GM10266 (cell line): ENCODE measurements around the gene SLC1A3.

Experiments
- DNase-seq: peaks from one replicate; pipeline ENCODE4 v3.0.0; 2012; ENCODE audit errors: extremely low spot score
- TF ChIP-seq, protein P1 (sequence below): IDR thresholded peaks from 2 replicates; pipeline ENCODE4 v1.5.1; 2012; ENCODE audit warnings: mild to moderate bottlenecking, low read depth; ENCODE audit not compliant: control insufficient read depth, insufficient read depth; ENCODE audit errors: missing control alignments

The SLC1A3 gene

DNA sequence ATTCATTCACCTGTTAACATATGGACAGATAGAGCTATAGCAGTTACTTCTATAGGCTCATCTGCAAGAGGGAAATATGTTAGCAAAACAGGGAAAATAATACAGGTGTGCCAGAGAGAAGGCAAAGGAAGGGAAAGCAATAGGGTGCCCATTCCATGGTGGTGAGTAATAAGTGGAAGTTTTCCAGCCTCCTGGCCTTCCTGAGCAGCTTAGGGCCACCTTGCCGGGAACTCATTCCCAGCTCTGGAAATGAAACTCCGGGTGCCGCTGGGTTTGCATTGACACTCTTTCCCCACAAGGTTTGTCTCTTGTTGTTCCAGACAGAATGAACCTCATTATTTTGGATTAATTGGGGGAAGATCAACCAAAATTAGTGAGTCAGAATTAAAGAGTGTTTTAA is 58.4 kb downstream of the SLC1A3 start:
- TF ChIP-seq, protein P1, sequence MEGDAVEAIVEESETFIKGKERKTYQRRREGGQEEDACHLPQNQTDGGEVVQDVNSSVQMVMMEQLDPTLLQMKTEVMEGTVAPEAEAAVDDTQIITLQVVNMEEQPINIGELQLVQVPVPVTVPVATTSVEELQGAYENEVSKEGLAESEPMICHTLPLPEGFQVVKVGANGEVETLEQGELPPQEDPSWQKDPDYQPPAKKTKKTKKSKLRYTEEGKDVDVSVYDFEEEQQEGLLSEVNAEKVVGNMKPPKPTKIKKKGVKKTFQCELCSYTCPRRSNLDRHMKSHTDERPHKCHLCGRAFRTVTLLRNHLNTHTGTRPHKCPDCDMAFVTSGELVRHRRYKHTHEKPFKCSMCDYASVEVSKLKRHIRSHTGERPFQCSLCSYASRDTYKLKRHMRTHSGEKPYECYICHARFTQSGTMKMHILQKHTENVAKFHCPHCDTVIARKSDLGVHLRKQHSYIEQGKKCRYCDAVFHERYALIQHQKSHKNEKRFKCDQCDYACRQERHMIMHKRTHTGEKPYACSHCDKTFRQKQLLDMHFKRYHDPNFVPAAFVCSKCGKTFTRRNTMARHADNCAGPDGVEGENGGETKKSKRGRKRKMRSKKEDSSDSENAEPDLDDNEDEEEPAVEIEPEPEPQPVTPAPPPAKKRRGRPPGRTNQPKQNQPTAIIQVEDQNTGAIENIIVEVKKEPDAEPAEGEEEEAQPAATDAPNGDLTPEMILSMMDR, result no peak
- DNase-seq, result no peak

DNA sequence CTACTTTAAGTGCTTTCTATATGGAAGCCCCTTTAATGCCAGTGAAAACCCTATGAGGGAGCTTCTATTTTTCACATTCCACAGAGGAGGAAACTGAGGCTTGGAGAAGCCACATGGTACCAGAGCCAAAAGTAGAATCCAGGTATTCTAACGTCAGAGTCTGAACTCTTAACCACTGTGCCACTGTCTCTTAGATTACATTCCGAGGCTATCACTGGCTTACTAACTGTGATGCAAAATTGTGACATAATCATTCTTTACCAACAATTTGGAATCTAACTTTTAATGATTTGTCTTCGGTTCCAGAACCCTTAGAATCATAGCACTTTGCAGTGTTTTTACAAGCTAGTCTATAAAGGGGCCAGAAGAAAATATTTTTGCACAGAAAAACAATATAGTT is 59.2 kb downstream of the SLC1A3 start:
- no peak for DNase-seq
- TF ChIP-seq, protein P1, result no peak

DNA sequence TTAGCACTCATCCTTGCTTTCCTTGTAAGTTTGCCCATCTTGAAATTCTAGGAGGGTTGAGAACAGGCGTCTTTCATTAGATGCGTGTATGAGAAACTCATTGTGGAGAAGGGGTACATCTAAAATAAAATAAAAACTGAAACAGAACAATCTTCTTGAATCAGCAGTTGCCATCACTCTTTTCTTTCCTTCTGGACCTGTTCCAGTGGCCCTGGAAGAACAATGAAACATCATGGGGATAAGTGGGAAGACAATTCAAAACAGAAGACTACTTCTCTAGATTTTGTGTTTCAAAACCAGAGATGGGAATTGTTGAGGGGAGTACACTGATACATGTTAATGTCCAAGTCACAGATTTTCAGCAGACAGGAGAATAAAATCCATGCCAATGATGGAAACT is 59.9 kb downstream of the SLC1A3 start:
- TF ChIP-seq, protein P1, result no peak
- no peak for DNase-seq

DNA sequence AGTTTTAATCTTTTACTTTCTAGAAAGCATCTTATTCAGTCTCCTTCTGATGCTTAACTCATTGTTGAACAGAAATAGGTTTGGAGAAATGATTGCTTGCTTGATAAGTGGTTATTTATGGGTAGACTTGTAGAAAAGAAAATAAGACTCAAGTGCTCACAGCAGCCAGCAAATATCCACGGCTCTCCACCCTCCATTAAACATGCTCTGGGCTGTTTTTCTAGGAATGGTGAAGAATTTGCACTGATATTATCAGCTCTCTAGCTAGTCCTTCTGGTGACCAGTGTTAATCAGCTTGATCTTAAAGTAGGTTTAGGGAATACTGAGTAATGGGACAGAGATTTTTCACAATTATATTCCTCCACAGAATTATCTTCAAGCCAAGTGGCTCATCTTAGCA is 60.6 kb downstream of the SLC1A3 start:
- DNase-seq, result no peak

DNA sequence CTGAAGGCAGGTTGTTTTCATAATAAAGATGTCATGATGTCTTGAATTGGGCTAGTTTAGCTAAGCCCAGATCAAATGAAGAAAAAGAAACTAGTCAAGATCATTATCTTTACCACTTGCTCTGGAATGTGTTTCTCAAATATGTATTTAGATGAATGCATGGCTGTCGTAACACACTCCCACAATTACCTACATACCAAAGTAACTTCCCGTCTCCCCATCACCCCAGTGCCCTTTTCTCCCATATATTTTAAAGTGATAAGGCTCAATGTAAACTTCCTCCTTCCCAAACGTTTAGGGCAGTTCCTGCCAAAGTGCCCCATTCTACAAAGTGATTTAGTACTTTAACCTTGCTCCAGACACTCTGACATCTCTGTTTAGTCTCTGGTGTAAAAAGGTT is 61.4 kb downstream of the SLC1A3 start:
- TF ChIP-seq, protein P1, result no peak
- DNase-seq, result no peak

More for the DNA sequence above, 60.6 kb downstream of the SLC1A3 start:
- TF ChIP-seq, protein P1, result no peak

DNA sequence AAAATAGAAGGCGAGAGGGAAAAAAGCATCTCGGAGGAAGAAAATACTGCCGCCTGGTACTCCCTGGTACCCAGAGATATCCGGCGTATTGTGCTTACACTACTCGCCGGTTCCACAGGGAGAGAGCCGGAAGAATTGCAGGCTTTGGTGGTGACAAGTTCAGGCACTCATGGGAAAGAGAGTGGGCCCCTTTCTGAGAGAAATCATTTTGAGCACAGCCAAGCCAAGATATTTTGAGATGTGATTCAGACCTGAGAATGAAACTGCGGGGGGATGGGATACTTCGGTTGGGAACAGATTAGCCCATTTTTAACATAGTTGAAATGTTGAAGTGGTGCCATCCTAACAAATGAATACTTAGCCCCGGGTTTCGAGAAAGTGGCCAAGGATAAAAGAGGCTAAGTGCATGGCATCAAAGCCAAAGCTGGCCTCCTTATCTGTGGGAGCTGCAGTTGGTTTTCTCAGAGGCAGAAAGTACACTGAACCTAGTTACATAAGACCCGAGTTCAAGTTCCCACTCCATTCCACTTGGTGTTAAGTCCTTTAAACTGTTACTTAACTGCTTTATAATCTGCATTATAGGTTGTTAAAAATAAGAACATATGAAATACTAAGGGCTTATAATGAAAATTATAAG is 62.7 kb downstream of the SLC1A3 start:
- TF ChIP-seq, protein P1, result no peak
- DNase-seq, result no peak

DNA sequence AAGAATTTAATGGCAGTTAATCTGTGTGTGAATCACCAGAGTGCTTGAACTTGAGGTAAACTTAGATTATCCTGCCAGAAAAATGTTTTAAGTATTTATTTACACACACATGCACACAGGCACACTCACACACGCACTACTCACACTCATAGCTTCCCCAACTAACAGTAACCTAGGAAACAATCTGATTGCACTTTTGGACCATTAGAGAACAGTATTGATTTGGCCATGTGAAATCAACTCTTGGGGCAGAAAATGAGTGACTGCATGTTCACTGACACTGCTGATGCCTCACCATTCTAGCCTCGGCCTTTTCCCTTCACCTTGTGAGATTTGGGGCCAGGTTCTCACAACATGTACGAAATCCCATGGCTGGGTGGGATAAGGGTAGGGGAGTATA is 64.1 kb downstream of the SLC1A3 start:
- TF ChIP-seq, protein P1, result no peak

More for the DNA sequence above, 64.1 kb downstream of the SLC1A3 start:
- DNase-seq, result no peak
